GM21717 (cell line): Measurements from ENCODE around the gene F2.
"Not testable (repeated sequence)": the region's sequence is repeated elsewhere in the genome, so short reads cannot be mapped to it uniquely, and the experiment has no call there.

ENCODE experiments used
- ATAC-seq: cut with Tn5 transposase; IDR thresholded peaks from one replicate; pipeline ENCODE4 v1.9.1; 2021; ENCODE audit warnings: mild to moderate bottlenecking, moderate library complexity; ENCODE audit not compliant: unreplicated experiment

Gene F2

DNA sequence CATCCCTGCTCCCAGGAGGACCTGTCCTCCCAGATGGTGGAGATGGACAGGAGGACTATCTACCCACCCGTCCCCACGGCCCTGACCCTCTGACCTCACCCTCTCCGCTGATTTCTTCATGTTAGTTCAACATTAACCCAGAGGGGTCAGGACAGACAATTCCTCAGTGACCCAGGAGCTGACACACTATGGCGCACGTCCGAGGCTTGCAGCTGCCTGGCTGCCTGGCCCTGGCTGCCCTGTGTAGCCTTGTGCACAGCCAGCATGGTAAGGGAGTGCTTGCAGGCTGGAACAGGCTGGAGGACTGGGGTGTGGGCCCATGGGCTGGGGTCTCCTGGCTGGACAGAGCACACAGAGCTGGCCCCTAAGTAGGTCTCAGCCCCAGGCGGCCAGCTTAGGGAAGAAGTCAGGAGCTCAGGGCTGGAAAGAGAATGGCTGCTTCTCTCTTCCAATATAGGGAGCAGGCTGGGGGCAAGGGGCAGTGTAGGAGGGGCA is at the start of gene F2:
Gene F2, plus strand, starts transcription at position 166 of the 495 bp plus-strand sequence. Its CDS starts 23 bp downstream, at position 189.
- no peak for ATAC-seq

DNA sequence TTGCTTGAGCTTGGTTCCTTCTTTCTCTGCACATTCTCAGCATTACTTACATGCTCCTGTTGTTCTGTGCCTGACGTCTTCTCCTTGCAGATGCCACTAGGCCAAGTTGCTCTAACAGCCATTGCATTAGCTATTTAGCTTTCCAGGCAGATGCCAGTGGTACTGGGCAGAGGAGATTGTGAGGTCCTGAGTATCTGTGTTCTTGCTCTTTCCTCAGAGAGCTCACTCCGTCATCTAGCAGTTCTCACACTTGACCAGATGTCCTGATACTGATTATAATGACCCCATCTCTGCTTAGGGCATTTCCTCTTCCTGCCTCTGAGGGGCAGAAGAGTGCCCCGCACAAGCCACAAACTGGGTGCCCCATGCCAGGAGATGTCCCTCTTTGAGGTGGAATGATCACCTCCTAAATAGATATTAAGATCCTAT is 49.3 kb upstream of the F2 start:
- no peak for ATAC-seq

DNA sequence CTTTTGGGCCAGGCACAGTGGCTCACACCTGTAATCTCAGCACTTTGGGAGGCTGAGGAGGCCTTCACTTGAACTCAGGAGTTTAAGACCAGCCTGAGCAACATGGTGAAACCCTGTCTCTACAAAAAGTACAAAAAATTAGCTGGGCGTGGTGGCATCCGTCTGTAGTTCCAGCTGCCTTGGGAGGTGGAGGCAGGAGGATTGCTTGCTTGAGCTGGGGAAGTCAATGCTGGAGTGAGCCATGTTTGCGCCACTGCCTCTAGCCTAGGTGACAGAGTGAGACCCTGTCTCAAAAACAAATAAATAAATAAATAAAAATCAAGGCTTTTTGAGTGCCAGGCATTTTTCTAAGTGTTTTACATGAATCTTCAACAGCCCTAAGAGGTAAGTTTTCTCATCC is 48.5 kb upstream of the F2 start:
- not testable (repeated sequence) for ATAC-seq

DNA sequence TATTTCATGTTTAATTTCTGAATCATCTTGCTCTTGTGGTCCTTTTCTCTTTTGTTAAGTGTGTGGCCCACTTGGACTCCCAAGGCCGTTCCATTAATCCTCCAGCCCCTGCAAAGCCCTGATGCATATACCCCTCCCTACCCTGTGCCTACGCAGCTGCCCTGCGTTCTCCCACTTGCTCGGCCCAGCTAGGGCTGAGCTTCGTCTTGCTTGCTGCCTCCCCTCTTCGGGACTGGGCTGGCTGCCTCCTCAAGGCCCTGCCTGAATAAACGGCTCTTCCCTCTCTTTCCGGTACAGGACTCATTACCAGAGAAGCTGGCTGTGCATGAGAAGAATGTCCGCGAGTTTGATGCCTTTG is 47.1 kb upstream of the F2 start:
- ATAC-seq: no peak

DNA sequence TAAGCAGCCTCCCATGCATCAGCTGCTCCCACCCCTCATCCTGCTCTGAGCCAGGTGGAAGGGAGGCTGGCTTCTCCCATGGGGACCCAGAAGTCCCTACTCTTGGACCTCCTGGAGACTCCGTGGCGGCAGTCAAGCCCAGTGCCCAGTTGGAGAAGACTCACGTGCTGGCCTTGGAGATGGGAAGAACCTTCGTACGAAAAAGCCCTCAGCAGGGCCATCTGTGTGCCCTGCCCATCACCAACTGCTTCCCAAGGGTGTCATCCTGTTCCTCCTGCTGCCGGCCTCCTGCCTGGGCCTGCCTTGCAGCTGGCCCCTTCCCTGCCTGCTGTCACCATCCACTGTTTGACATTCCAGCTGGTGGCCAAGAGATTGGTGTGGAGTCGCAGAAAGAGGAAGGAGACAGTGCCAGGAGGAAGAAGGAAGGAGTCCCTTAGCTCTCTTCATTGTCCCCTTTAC is 46.6 kb upstream of the F2 start:
- ATAC-seq: no peak

DNA sequence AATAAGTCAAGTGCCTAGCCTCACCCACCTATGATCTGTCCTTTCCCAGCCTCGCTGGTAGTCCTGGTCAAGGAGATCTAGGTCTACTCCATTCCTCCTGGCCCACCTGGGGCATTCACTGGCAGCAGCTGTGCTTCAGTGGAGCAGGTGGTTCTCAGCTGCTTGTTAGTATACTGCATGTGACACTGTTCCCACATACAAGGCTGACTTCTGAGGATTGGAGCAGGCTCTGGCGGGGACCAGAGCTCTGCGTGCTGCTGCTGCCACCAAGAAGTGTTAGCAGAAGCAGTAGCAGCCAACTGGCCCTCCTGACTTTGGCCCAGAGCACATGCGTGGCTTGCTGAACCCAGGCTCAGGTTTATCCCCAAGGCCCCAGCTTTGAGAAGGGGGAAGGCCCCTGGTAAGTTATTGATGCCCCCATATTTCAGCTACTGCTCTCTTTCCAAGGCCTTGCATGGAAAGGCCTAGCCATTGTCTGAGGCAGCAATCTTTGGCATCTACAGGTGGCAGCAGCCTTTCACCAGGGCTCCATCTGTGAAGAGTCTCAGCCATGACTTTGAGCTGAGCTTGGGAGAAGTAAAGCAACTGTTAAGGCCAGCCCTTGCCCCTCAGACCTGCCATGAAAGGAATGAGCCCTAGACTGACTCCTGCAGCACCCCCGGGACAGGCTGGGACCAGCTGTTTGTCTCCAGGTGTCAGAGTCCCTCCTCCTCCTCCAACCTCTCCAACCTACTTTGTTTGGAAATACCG is 45.1 kb upstream of the F2 start:
- no peak for ATAC-seq

DNA sequence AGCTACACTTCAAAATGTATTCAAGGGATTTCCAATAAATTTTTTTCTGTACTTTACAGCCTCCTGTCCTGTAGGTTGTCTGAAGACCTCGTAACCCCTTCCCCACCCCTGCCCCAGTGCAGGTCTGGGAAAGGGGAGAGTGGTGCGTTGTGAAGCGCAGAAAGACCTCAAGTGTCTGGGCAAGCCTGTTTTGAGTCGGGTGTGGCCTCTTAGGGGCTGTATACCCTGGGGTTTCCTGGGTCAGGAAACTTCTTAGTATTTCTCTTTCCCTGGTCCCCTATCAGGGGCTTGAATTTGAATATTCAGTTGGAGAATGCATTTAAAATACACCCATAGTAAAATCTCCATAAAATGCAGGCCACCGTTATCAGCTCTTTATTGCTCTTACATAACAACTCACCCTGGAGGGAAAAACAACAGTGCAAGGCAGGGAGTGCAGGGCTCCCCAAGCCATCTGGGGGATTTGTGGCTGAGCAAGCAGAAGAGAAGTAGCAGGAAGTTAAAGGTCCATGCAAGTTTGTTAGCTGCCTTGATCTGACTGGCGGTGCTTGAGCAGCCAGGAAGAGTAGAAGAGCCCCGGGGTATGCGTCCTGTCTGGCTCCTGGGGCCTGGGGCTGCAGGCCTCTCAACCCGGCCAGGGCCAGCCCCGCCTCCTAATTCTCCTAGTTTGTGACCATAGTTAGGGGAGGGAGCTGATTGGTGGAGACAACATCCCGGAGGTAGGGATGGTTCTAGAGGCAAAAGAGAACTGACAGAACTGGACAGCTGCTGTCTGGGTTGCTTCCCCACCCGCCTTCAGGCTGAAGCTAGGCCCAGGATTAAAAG is 44.3 kb upstream of the F2 start:
- ATAC-seq: no peak

DNA sequence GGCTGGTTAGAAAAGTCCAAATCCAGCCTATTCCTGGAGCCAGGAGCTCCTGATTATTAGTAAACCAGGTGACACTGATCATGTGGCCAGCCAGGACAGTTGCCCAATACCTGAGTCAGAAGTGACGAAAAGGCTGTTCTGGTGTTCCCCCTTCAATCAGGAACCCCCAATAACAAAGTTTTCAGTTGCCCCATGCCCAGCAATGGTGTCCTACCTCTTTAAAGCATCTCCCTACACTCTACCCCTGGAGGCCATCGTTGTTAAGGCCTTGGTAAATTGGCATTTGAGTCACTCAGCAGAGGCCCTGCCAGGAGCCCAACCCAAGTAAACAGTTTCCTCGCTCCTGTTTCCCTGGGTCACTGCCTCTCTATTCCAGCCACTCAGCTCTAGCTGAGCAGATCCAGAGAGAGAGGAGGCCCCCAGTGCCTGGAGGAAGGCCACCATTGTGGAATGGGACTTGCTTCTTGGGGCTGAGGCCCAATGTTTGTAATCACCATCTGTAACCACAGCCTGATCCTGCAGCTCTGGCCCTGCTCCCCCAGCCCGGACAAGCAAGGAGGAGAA is 43.6 kb upstream of the F2 start:
- no peak for ATAC-seq

DNA sequence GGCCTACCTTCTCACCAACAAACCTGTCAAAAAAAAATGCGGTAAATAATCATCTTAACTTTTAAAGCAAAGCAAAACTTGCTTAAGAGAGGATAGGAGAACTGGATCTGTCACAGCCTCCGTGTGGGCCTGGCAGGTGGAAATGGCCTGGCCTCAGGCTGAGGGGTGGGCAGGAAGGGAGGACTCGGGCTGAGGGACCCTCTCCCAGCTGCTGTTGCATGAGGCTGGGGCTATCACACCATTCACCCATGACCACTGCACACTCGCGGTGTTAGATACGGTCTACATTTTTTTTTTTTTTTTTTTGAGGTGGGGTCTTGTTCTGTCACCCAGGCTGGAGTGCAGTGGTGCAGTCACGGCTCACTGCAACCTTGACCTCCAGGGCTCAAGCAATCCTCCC is 43.1 kb upstream of the F2 start:
- ATAC-seq: no peak

DNA sequence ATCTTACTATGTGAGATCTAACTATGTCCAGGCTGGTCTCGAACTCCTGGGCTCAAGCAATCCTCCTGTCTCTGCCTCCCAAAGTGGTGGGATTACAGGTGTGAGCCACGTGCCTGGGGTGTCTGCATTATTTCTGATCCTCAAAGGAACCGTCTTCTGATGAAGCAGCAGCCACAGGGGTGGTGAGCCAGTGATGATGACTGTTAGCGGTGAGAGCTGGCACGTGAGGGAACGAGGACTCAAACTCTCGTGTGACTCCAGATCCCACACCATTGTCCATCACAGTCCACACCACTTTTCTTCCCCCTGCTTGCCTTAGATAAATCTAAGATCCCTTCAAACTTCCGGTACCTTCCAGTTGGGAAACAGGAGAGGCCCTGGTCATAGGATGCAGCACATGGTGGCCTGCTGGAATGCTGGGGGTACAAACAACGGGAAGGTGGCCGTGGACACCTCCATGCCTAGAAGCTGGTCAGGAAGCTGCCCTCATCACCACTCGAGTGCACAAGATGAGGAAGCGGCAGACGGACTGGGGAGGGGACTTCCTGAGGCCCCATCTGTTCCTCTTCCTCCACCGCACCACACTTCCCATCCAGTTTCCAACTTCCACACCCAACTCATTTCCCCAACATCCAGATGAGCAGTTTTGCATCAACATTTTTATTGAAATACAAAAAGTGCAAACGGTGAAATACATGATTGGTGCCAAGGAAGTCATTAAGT is 42.4 kb upstream of the F2 start:
- no peak for ATAC-seq

DNA sequence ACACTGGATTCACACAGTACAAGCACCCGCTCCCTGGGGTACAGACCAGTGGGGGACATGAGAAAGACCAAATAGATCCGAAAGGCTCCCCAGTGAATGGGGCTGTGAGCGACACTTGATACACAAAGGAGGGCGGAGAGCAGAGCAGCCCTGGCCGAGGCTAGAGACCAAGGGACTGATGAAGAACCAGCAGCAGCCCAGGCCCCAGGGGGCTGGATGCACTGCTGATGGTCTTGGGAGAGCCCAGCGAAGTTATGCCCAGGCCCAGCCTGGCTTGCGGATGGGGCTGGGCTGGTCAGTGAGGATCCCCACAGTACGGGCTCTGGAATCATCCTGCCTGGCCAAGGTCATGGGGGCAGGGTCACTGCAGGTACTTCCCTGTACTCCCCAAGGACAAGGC is 41.8 kb upstream of the F2 start:
- no peak for ATAC-seq

DNA sequence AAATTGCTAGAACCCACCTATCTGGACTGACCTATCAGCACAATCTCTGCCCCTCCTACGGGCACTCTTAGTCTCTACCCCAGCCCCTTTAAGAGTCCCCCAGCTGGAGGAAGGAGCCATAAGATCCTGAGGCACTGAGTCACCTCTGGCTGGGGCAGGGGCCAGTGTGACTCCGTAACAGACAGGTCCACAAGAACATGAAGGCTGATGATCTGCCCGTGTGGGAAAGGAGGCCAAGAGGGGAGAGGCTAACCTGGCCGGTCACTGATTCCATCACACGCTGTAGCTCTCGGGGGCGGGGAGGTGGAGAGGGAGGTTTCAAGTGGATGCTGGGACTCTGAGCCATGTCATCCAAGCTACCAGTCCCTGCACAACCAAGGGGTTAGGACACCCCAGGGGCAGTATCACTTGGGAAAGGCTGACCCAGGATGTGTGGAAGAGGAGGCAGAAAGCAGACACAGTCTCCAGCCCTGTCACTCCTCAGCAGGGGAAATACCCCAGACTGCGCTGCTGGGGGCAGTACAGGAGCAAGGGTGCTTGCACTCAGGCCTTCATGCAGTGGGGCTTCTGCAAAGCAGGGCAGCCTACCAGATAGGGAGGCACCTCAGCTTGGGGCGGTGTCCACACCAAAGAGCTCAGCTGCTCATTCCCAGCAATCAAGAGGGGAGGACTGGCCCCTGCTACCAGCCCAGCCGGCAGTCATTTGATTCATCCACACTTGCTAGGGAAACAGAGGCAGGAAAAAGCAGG is 40.8 kb upstream of the F2 start:
- ATAC-seq: no peak

DNA sequence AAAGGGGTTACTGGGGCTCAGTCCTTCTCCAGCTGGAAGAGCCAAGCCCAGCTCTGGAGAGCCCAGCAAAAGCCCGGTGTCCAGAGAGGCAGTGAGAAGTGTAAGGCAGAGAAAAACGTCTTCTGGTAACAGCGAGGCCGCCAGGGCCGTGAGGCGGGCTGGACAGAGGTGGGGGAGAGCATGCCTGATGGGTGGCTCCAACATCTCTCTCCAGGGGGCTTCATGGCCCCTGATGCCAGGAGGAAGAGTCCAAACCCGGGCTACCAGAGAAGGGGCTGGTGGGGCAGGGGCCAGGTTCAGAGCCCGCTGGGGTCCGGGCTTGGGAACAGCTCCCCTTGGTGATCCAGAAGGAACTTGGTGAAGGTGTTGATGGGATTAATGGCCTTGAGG is 40.3 kb upstream of the F2 start:
- no peak for ATAC-seq

DNA sequence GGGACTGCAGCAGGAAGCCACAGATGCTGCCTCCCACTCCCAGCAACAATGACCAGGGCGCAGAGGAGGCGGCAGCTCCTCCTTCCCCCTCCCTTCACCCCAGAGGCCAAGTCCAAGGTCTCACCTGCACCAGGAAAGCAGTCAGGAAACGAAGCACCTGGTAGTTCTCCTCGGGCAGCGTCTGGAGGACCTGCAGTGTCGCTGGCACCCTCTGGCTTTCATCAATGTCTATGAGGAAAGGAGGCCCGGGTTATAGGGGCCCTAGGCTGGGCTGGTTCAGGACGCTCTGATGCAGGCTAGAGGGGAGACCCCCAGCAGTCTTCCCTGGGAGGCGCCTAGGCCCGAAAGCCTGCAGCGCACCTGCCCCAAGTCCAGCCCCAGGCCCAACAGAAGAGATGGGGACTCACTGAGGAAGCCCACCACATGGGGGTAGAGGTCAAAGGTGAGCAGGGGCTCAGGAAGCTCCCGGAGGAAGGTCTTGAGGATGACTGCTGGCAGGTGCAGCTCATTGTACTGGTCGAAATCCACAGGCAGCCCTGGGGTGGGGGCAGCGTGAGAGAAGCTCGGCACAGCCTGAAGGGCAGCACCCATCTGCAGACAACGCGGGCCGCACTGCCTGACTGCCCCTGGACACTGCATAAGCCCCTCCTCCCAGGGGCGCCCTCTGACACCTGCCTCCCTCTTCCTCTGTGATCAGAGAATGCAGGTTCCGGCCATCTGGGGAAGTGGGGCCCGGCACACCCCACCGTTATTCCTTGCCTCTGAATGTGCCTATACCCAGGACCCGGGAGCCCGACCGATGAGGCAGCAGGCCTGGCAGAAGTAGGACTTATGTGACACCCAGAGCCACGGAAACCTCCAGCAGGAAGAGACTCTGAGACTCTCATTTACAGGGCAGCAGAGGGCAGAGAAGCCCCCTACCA is 39.5 kb upstream of the F2 start:
- no peak for ATAC-seq

DNA sequence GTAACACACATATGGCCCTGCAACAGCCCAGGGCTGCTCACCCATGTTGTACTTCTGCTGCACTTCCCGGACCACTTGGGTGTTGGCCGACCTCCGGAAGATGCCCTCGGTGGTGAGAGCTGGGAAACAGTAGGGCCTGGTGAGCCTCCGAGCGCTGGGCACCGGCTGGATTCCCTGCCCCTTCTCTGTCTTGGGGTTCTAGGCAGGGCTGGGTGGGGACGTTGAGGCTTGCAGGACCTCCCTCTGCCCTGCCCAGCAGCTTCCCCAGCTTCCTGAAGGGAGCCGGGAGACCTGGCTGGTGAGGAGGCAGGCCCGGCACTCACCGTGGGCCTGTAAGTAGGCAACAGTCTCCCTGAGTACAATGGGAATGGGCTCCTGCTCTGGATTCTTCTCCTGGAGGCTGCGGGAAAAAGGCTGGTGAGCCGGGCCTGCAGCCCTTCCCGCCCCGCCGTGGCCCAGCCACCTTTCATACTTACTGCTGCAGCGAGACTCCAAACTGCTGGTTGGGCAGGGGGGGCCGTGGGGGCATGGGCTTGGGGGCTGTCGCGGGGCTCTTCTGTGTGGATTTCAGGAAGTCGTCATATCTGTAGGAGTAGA is 38.8 kb upstream of the F2 start:
- ATAC-seq: no peak

DNA sequence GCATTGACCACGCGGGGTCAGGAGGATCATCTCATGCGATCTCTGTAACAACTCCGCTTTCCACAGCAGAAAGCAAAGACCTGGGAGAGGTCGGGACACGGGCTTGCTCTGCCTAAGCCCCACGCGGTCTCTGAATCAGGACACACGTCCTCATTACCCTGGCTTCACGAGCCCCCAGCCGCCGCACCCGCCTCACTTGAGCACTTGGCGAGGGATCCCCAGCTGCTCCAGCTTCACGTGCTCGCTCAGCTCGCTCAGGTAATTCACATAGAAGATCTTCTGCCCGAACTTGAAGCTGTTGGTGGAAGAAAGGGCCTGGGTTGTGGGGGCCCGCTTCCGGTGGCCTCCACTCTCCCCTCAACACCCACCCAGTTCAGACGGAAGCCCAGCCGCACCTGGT is 38.2 kb upstream of the F2 start:
- ATAC-seq: no peak

DNA sequence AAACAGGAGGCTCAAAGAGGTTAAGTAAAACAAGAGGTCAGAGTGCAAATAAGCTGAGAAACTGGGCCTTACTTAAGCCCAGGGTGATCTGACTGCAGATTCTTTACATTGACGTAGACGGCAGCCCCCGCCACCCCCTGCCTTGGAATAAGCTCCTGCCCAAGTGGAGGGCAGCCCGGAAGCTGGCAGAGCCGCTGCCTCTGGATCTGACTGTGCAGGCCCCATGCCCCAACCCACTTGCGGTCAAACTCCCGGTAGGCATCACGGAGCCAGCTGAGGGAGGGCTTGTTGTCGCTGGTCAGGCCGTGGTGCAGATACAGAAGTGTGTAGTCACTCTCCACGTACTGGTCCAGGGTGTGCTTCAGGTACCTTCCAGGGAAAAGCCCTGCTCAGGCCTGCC is 37.2 kb upstream of the F2 start:
- no peak for ATAC-seq

DNA sequence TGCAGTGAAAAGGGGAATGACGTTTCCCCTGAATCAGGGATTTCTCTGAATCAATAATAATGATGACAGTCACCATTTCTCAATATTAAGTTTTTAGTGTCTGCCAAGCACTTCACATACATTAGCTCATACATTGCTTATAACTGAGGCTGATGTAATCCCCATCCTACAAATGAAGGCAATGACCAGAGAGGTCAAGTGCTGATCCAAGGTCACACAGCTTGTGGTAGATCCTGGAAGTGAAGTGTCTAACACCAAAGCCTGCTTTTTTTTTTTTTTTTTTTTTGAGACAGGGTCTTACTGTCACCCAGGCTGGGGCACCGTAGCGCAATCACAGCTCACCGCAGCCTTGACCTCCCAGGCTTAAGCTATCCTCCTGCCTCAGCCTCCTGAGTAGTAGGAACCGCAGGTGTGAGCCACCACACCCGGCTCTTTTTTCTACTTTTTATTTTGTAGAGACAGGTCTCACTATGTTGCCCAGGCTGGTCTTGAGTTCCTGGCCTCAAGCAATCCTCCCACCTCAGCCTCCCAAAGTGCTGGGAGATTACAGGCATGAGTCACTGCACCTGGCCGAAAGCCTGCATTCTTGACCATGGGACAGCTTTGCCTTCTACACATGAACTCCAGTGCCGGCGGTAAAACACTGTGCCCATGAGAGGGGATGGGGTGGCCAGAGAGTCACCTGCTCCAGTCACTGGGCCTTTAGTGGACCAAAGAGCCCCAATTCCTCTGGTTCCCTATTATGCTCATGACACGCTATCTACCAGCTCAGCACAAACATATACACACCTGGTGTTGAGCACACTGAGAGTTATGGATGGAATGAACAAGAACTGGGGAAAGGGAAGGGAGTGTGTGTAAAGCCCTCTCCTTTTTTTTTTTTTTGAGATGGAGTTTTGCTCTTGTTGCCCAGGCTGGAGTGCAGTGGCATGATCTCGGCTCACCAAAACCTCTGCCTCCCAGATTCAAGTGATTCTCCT is 36.0 kb upstream of the F2 start:
- ATAC-seq: no peak
